IMR-90 (cell line): ENCODE results near the gene HLX. TPM values are rescaled to one million over a fixed set of nuclear protein-coding genes. Genes with fewer than 3 reads are reported as not detected.

Experiments
- ATAC-seq: fragments of 200-7000 bp; cut with Tn5 transposase; 2 replicates; pipeline ENCODE4 v1.9.1; 2020; ENCODE audit warnings: low read depth, mild to moderate bottlenecking, moderate library complexity
- BruUV-seq: library from RNA; stranded (reverse); fragments of 400-500 nt; replicated peaks from 2 replicates; lab custom pipeline; 2021; lab: Mats Ljungman, UMichigan
- CTCF ChIA-PET: fragments of 300-600 bp; formaldehyde crosslinking; extraction: SDS; loops from one replicate; lab custom pipeline; 2021; ENCODE audit warnings: antibody characterized with exemption; lab: Yijun Ruan, JAX
- POLR2A ChIA-PET: fragments of 300-600 bp; sonication (Branson Sonifier 250); formaldehyde crosslinking; loops from one replicate; lab custom pipeline; 2022; ENCODE audit warnings: antibody characterized with exemption; ENCODE audit not compliant: unreplicated experiment; lab: Charles Lee
- DNase-seq: peaks from one replicate; pipeline ENCODE4 v3.0.0; 2013
- H2AFZ ChIP-seq: replicated peaks from 2 replicates; pipeline ENCODE3; 2013; ENCODE audit warnings: low read length, mild to moderate bottlenecking; ENCODE audit not compliant: poor library complexity
- H2AK5ac ChIP-seq: 2 replicates; pipeline ENCODE4 v1.6.1; 2013; ENCODE audit warnings: low read depth, low read length, inconsistent platforms
- H2AK9ac ChIP-seq: replicated peaks from 2 replicates; pipeline ENCODE3; 2013; ENCODE audit warnings: mild to moderate bottlenecking, low read depth, low read length, moderate library complexity; ENCODE audit not compliant: poor library complexity
- H2BK120ac ChIP-seq: 2 replicates; pipeline ENCODE4 v1.6.1; 2013; ENCODE audit warnings: low read depth, low read length, inconsistent platforms
- H2BK15ac ChIP-seq: 3 replicates; pipeline ENCODE4 v1.6.1; 2013; ENCODE audit warnings: low read depth, low read length, inconsistent platforms
- H2BK20ac ChIP-seq: 2 replicates; pipeline ENCODE4 v1.6.1; 2013; ENCODE audit warnings: low read depth, mild to moderate bottlenecking, inconsistent platforms, low read length, moderate library complexity
- H2BK5ac ChIP-seq: 2 replicates; pipeline ENCODE4 v1.6.1; 2013; ENCODE audit warnings: mild to moderate bottlenecking, low read depth, low read length, inconsistent platforms; ENCODE audit not compliant: poor library complexity, severe bottlenecking
- H3K14ac ChIP-seq: replicated peaks from 2 replicates; pipeline ENCODE4 v1.6.1; 2013; ENCODE audit warnings: low read depth, low read length, inconsistent platforms
- H3K18ac ChIP-seq: 2 replicates; pipeline ENCODE4 v1.6.1; 2013; ENCODE audit warnings: low read depth, low read length, control low read depth
- H3K23ac ChIP-seq: 2 replicates; pipeline ENCODE4 v1.6.1; 2013; ENCODE audit warnings: low read depth, low read length, inconsistent platforms
- H3K27ac ChIP-seq: 2 replicates; pipeline ENCODE4 v1.5.1; 2013; ENCODE audit warnings: mild to moderate bottlenecking, control low read depth, low read length; ENCODE audit not compliant: insufficient read depth
- H3K27me3 ChIP-seq: 2 replicates; pipeline ENCODE4 v1.6.1; 2013; ENCODE audit warnings: low read length; ENCODE audit not compliant: control insufficient read depth, insufficient read depth
- H3K36me3 ChIP-seq: 2 replicates; pipeline ENCODE4 v1.6.1; 2013; ENCODE audit warnings: low read length, mixed read lengths; ENCODE audit not compliant: control insufficient read depth, insufficient read depth
- H3K4ac ChIP-seq: 2 replicates; pipeline ENCODE4 v1.6.1; 2013; ENCODE audit warnings: low read depth, low read length, inconsistent platforms
- H3K4me1 ChIP-seq: 2 replicates; pipeline ENCODE4 v1.6.1; 2013; ENCODE audit warnings: low read length, mixed read lengths; ENCODE audit not compliant: control insufficient read depth, insufficient read depth
- H3K4me2 ChIP-seq: 2 replicates; pipeline ENCODE4 v1.6.1; 2013; ENCODE audit warnings: low read depth, mild to moderate bottlenecking, control low read depth, low read length, moderate library complexity
- H3K4me3 ChIP-seq: 2 replicates; pipeline ENCODE4 v1.5.1; 2013; ENCODE audit warnings: low read depth, mild to moderate bottlenecking, control low read depth, low read length, moderate library complexity; ENCODE audit not compliant: insufficient read depth
- H3K56ac ChIP-seq: 2 replicates; pipeline ENCODE4 v1.6.1; 2013; ENCODE audit warnings: low read length, inconsistent platforms; ENCODE audit not compliant: insufficient read depth; ENCODE audit errors: extremely low read depth
- H3K79me1 ChIP-seq, 2 experiments: 2 replicates each; pipeline ENCODE4 v1.6.1; 2013; ENCODE audit warnings: low read length in 2 of 2, inconsistent platforms in 1 of 2, low read depth in 1 of 2
- H3K9ac ChIP-seq: 2 replicates; pipeline ENCODE4 v1.6.1; 2013; ENCODE audit warnings: low read depth, low read length, control low read depth
- H3K9me1 ChIP-seq: 2 replicates; pipeline ENCODE4 v1.6.1; 2013; ENCODE audit warnings: low read length, inconsistent platforms; ENCODE audit not compliant: insufficient read depth
- H3K9me3 ChIP-seq: 2 replicates; pipeline ENCODE4 v1.6.1; 2013; ENCODE audit warnings: low read length; ENCODE audit not compliant: control insufficient read depth, insufficient read depth
- H4K20me1 ChIP-seq: 2 replicates; pipeline ENCODE4 v1.6.1; 2013; ENCODE audit warnings: low read length, inconsistent platforms; ENCODE audit not compliant: insufficient read depth
- H4K5ac ChIP-seq: 2 replicates; pipeline ENCODE4 v1.6.1; 2013; ENCODE audit warnings: mild to moderate bottlenecking, low read depth, low read length, control low read depth
- H4K8ac ChIP-seq, 2 experiments: 2 replicates each; pipeline ENCODE4 v1.6.1; 2013; ENCODE audit warnings: low read depth in 2 of 2, low read length in 2 of 2, control low read depth in 1 of 2, inconsistent platforms in 1 of 2
- H4K91ac ChIP-seq: 2 replicates; pipeline ENCODE4 v1.6.1; 2013; ENCODE audit warnings: low read depth, low read length, inconsistent platforms; ENCODE audit not compliant: insufficient read depth
- ELK1 ChIP-seq: fragments of 150-350 bp; IDR thresholded peaks from 2 replicates; pipeline ENCODE4 v1.6.1; 2016; ENCODE audit warnings: low read depth, mild to moderate bottlenecking, low read length, moderate library complexity, borderline replicate concordance
- MAFK ChIP-seq: IDR thresholded peaks from 2 replicates; pipeline ENCODE4 v1.6.1; 2012; ENCODE audit warnings: low read depth, low read length, improper control_type of control experiment
- RCOR1 ChIP-seq: IDR thresholded peaks from 2 replicates; pipeline ENCODE4 v1.6.1; 2012; ENCODE audit warnings: mild to moderate bottlenecking, low read length, improper control_type of control experiment; ENCODE audit not compliant: insufficient replicate concordance
- SMC3 ChIP-seq: fragments of 150-350 bp; IDR thresholded peaks from 2 replicates; pipeline ENCODE4 v1.6.1; 2016; ENCODE audit warnings: low read depth, mild to moderate bottlenecking, antibody characterized with exemption, low read length, moderate library complexity
- USF2 ChIP-seq: fragments of 150-350 bp; IDR thresholded peaks from 2 replicates; pipeline ENCODE4 v1.6.1; 2017; ENCODE audit warnings: mild to moderate bottlenecking, antibody characterized with exemption, low read length, low read depth
- WGBS, 2 experiments: methylation state at CpG; one replicate each; pipeline versions ENCODE4 v1.1.5 to v1.1.7; 2013; ENCODE audit warnings: missing lambda C conversion rate in 2 of 2; ENCODE audit not compliant: insufficient read length in 1 of 2; ENCODE audit errors: extremely low coverage in 2 of 2; 5-methylcytosine and 5-hydroxymethylcytosine counted together
- dilution Hi-C: fragments of 300-500 bp; cut with HindIII; formaldehyde crosslinking; loops from one replicate; pipeline ENCODE4 v1.14.3; 2018; ENCODE audit warnings: low sequenced_read_pairs; ENCODE audit not compliant: unreplicated experiment
- in situ Hi-C: fragments of 300-500 bp; cut with MboI; formaldehyde crosslinking; loops from 3 replicates; pipeline ENCODE4 v1.14.3; 2019; ENCODE audit warnings: low sequenced_read_pairs, inconsistent platforms, mixed read lengths
- intact Hi-C: fragments of 100-400 bp; cut with micrococcal nuclease; formaldehyde crosslinking; loops from 2 replicates; pipeline ENCODE4 v1.10.0; 2022
- polyA plus RNA-seq, 3 experiments: library from polyadenylated mRNA; depleted of rRNA; stranded (reverse); fragments of >200 nt; gene quantifications; 2 replicates each; pipeline ENCODE4 v1.2.3, GENCODE V29; 2012; ENCODE audit warnings: low replicate concordance in 1 of 3
- total RNA-seq: library from RNA; depleted of rRNA; stranded (reverse); fragments of >200 nt; gene quantifications from 2 replicates; pipeline ENCODE4 v1.2.3, GENCODE V29; 2012

Gene HLX
- total and polyA plus RNA-seq, 2 of the 4 experiments (the other 2 are of a cell fraction) = 4.3 to 6.1 TPM

- no peak for DNase-seq
- Histone ChIP-seq H3K9me3 (no peaks in the 10 kb centered on the region), H2BK15ac (no peak overlapping the region), H3K23ac (no peak overlapping the region), H2AFZ (no peak overlapping the region), H3K36me3 (no peaks in the 10 kb centered on the region), H2BK5ac (no peak overlapping the region), H4K8ac (no peak overlapping the region), H2AK5ac (no peak overlapping the region), H2AK9ac (no peak overlapping the region), H3K27ac (no peak overlapping the region), H3K9ac (no peak overlapping the region), H3K56ac (no peak overlapping the region), H4K91ac (no peak overlapping the region), H3K4me1 (no peaks in the 10 kb centered on the region), H3K4ac (no peak overlapping the region), H4K20me1 (no peaks in the 10 kb centered on the region), H3K4me2 (no peak overlapping the region), H2BK120ac (no peak overlapping the region), H3K4me3 (no peak overlapping the region), H4K5ac (no peak overlapping the region), H3K18ac (no peak overlapping the region), H3K9me1 (no peaks in the 10 kb centered on the region), H3K27me3 (peaks cover 5% of the 10 kb centered on the region), H3K14ac (no peak overlapping the region), H2BK20ac (no peak overlapping the region), H3K79me1 (no peaks in the 10 kb centered on the region)
- ChIA-PET CTCF (no interaction called here), POLR2A (no interaction called here)
- in situ Hi-C loops = no loop called here
- TF ChIP-seq MAFK (no peak), RCOR1 (no peak), SMC3 (no peak), USF2 (no peak), ELK1 (no peak)
- dilution Hi-C loops = no loop called here
- intact Hi-C loops = no loop called here
- 100% methylated on average over 5 of the region's 5 CpGs; no CpG with 5 or more reads in 1 of the 2 experiments for WGBS, 2 experiments
- no peak for ATAC-seq
- no TSS peak for BruUV-seq
These were observed 30.8 kb downstream of the HLX start for GRCh38 chr1:220910021-220910420.
